Pancreas (tissue), 10 donors: ENCODE data around the gene FKTN. TPM values are rescaled to one million over a fixed set of nuclear protein-coding genes. Genes with fewer than 3 reads are reported as not detected.

Experiments
- ATAC-seq, 4 donors: fragments of 200-7000 bp; cut with Tn5 transposase; one replicate each; pipeline versions ENCODE4 v1.8.0 to v1.9.1; 2020; ENCODE audit warnings: mild to moderate bottlenecking in 4 of 4, moderate library complexity in 4 of 4
- DNase-seq, 6 donors: peaks; one replicate each; pipeline ENCODE4 v3.0.0-alpha.2; 2020
- FAIRE-seq: peaks from 2 replicates; lab custom pipeline; 2012; peaks lifted over from hg19 to GRCh38; lab: Jason Lieb, UNC
- H3K27ac ChIP-seq, 4 donors: fragments of 200-600 bp; sonication (generic); 1 replicate in 3 of 4; 2 replicates in 1 of 4; pipeline versions ENCODE4 v1.5.0 to v1.8.0; 2020
- H3K27me3 ChIP-seq, 4 donors: fragments of 200-600 bp; one replicate each; pipeline ENCODE4 v1.8.0; 2021
- H3K36me3 ChIP-seq, 3 donors: fragments of 200-600 bp; sonication (generic) in 1 of 3; one replicate each; pipeline versions ENCODE4 v1.5.0 to v1.8.0; 2020 to 2021
- H3K4me1 ChIP-seq, 3 donors: fragments of 200-600 bp; one replicate each; pipeline ENCODE4 v1.8.0; 2021
- H3K4me3 ChIP-seq, 4 donors: fragments of 200-600 bp; sonication (generic) in 2 of 4; one replicate each; pipeline versions ENCODE4 v1.5.0 to v1.8.0; 2020 to 2021
- H3K9me3 ChIP-seq, 4 donors: fragments of 200-600 bp; one replicate each; pipeline ENCODE4 v1.8.0; 2021
- CTCF ChIP-seq, 4 donors: fragments of 200-600 bp; sonication (generic) in 3 of 4; IDR thresholded peaks; one replicate each; pipeline versions ENCODE4 v1.5.0 to v1.8.0; 2021; ENCODE audit warnings: antibody characterized with exemption in 4 of 4
- WGBS, 2 donors: extraction: QIAGEN DNeasy Blood & Tissue Kit; methylation state at CpG; one replicate each; pipeline ENCODE4 v1.1.7; 2013; 5-methylcytosine and 5-hydroxymethylcytosine counted together
- intact Hi-C, 3 donors: fragments of 100-400 bp; cut with DNase I; formaldehyde crosslinking; loops; one replicate each; pipeline versions ENCODE4 v1.11.1 to v1.14.2; 2022
- polyA plus RNA-seq, 2 donors: library from polyadenylated mRNA; stranded (reverse); fragments of 200-250 nt; gene quantifications; one replicate each; pipeline ENCODE4 v1.2.3, GENCODE V29; 2013
- total RNA-seq, 6 donors: library from RNA; stranded (reverse); fragmentation: NEBNext Ultra II Directional in 4 of 6; extraction: Animal tissue kit (Norgen Biotek cat#: 25700) in 4 of 6; gene quantifications; one replicate each; pipeline versions ENCODE4 v1.2.1 to v1.2.4, GENCODE V29; 2021 to 2023
- donor health status: healthy with polysubstance abuse.
- donor health status: DM: no; HTN: no; CAD: no; lungs with moderate emphysema.
- donor health status: DM: no; HTN: no; CAD: no.
- donor health status: control.
- donor health status: control.
- donor health status: Bipolar disorder and iron deficiency.
- donor health status: DM: yes; HTN: yes; CAD: no.
- donor health status: DM: no; HTN: no; CAD: no.
- donor health status: DM: no; HTN: no; CAD: no.
- donor health status: DM: yes; HTN: yes; CAD: no.

Gene FKTN
- total and polyA plus RNA-seq, 8 donors = 3.7 to 10.6 (median 7.7) TPM

DNA sequence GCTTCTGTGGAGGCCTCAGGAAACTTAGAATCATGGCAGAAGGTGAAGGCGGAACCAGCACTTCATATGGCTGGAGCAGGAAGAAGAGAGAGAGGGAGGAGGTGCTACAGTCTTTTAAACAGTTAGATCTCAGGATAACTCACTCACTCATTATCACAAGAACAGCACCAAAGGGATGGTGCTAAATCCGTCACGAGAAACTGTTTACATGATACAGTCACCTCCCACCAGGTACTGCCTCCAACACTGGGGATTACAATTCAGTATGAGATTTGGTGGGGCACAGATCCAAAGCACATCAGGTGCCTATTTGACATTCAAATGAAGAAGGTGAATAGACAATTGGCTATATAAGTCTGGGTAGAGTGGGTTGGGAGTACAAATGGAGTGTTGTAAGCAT lies 35.2 kb downstream of the FKTN start:
- H3K9me3 ChIP-seq = no peaks in the 10 kb centered on the region
- no peak for DNase-seq
- no peak for FAIRE-seq
- ATAC-seq = no peak
- no peaks in the 10 kb centered on the region for H3K4me1 ChIP-seq
- intact Hi-C loops = no loop called here
- WGBS, 2 donors = 77 to 96% methylated on average over 3 of the region's 3 CpGs
- no peak overlapping the region for H3K27ac ChIP-seq
- TF ChIP-seq CTCF (IDR thresholded peaks at IDR 0.05) = no peak
- H3K27me3 ChIP-seq = no peaks in the 10 kb centered on the region
- H3K36me3 ChIP-seq = no peaks in the 10 kb centered on the region
- no peak overlapping the region for H3K4me3 ChIP-seq

- FAIRE-seq = peak; percentile 94
- intact Hi-C loops = no loop called here
- no peaks in the 10 kb centered on the region for H3K27me3 ChIP-seq
- no peaks in the 10 kb centered on the region for H3K9me3 ChIP-seq
- H3K4me3 ChIP-seq = no peak overlapping the region
- TF ChIP-seq CTCF (IDR thresholded peaks at IDR 0.05) = peak in 2 of 4 donors; percentile 35 to 45
- no peak overlapping the region for H3K27ac ChIP-seq
- no peaks in the 10 kb centered on the region for H3K4me1 ChIP-seq
- no peak for DNase-seq
- ATAC-seq = peak; percentile 78 to 91 (median 87)
- WGBS, 2 donors = 51 to 58% methylated on average over 6 of the region's 6 CpGs
- H3K36me3 ChIP-seq = no peaks in the 10 kb centered on the region
Observed at GRCh38 chr9:105608721-105609598, 51.0 kb downstream of the FKTN start.

- Histone ChIP-seq H3K4me1 (peaks cover 0 to 3% (median 0%) of the 10 kb centered on the region in 3 donors), H3K27me3 (no peaks in the 10 kb centered on the region), H3K9me3 (no peaks in the 10 kb centered on the region), H3K36me3 (no peaks in the 10 kb centered on the region), H3K4me3 (no peak overlapping the region), H3K27ac (no peak overlapping the region)
- DNase-seq (no peak), FAIRE-seq (no peak), ATAC-seq (no peak)
- WGBS, 2 donors = 89 to 97% methylated on average over 2 of the region's 2 CpGs
- intact Hi-C loops = no loop called here
- TF ChIP-seq CTCF (IDR thresholded peaks at IDR 0.05) = no peak
Observed at GRCh38 chr9:105621001-105621400, 63.1 kb downstream of the FKTN start.

DNA sequence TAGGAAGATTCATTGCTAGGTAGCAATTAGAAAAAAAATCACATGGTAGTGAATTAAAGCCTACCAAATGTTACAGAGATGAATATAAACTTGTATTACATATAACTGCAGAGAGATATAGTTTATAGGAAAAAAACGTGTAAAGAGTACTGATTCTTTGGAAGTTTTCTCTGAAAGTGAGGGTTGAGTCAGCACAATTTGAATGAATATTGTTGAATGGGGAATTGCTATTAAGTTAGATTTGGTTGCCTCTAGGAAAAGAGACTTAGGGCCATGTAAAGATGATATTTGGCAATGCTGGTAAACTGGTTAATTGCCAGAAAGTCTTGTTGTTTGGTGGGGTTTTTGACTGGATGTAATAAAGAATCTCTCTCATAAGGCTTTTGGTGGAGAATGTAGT lies 67.2 kb downstream of the FKTN start:
- DNase-seq = no peak
- TF ChIP-seq CTCF (IDR thresholded peaks at IDR 0.05) = no peak
- Histone ChIP-seq H3K27me3 (no peaks in the 10 kb centered on the region), H3K9me3 (no peaks in the 10 kb centered on the region), H3K27ac (no peak overlapping the region), H3K36me3 (no peaks in the 10 kb centered on the region), H3K4me1 (no peaks in the 10 kb centered on the region), H3K4me3 (no peak overlapping the region)
- no peak for FAIRE-seq
- no peak for ATAC-seq
- WGBS, 2 donors = 47 to 57% methylated on average over 1 of the region's 1 CpG
- intact Hi-C loops = no loop called here

GRCh38 chr9:105632807-105633206 lies 74.9 kb downstream of the FKTN start:
- no peaks in the 10 kb centered on the region for H3K4me1 ChIP-seq
- 97 to 100% methylated on average over 1 of the region's 1 CpG for WGBS, 2 donors
- intact Hi-C loops = no loop called here
- no peaks in the 10 kb centered on the region for H3K9me3 ChIP-seq
- ATAC-seq (no peak), DNase-seq (no peak), FAIRE-seq (no peak)
- no peak for TF ChIP-seq CTCF (IDR thresholded peaks at IDR 0.05)
- H3K27ac ChIP-seq = no peak overlapping the region
- no peaks in the 10 kb centered on the region for H3K27me3 ChIP-seq
- no peak overlapping the region for H3K4me3 ChIP-seq
- H3K36me3 ChIP-seq = no peaks in the 10 kb centered on the region
